ENCODE results near the gene ITIH5.

DNA sequence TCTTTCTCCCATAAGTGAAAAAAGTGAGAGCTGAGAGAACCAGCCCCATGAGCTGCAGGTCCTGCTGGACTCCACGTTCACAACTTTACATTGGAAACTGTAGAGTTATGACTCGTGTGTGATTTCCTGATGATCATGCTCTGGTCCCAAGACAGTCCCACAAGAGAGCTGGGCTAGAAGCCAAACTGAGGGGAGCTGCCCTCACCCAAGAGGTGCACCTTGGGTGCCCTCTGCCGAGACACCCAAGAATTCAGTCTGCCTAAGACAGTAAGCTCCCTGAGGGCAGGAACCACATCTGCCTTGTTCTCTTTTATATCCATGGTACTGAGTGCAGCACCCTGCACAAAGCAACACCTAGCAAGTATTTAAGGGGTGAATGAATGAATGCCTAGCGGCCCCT lies 143.1 kb downstream of the ITIH5 start:
- TF ChIP-seq, protein P1, sequence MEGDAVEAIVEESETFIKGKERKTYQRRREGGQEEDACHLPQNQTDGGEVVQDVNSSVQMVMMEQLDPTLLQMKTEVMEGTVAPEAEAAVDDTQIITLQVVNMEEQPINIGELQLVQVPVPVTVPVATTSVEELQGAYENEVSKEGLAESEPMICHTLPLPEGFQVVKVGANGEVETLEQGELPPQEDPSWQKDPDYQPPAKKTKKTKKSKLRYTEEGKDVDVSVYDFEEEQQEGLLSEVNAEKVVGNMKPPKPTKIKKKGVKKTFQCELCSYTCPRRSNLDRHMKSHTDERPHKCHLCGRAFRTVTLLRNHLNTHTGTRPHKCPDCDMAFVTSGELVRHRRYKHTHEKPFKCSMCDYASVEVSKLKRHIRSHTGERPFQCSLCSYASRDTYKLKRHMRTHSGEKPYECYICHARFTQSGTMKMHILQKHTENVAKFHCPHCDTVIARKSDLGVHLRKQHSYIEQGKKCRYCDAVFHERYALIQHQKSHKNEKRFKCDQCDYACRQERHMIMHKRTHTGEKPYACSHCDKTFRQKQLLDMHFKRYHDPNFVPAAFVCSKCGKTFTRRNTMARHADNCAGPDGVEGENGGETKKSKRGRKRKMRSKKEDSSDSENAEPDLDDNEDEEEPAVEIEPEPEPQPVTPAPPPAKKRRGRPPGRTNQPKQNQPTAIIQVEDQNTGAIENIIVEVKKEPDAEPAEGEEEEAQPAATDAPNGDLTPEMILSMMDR (IDR thresholded peaks at IDR 0.05): no peak
- TF ChIP-seq EZH2 (IDR thresholded peaks at IDR 0.05; ENCODE audit: borderline replicate concordance, insufficient read depth, low read depth, low read length, poor library complexity, severe bottlenecking): no peak
